Measurements from ENCODE around the gene COX10. TPM values are rescaled to one million over a fixed set of nuclear protein-coding genes. Genes with fewer than 3 reads are reported as not detected.

COX10 gene
- total RNA-seq, 1 donor from 2014 or later: 20.8 TPM

DNA sequence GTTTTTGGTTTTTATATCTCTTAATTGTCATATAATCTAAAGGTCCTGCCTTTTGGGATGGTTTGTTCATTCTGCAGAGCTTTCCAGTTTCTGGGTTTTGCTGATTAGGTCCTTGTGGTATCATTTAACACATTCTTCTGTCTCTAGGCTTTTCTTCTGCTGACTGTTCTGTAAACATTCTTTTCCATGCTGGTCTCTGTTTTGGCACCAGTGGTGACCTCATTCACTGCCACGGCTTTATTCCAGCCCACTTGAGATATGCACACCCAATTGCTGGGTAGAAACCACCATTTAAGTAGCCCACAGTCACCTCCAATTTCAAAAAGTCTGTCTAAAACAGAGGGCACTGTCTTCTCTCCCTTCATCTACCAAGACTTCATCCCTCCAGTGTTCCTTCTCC lies 31.1 kb upstream of the COX10 start:
- Mint-ChIP-seq H3K9me3 (no peaks in the 10 kb centered on the region), H3K27me3 (no peaks in the 10 kb centered on the region), H3K27ac (no peak overlapping the region), H3K4me3 (no peak overlapping the region), H3K36me3 (ENCODE audit: low read depth) (peaks cover 16% of the 10 kb centered on the region), H3K4me1 (no peaks in the 10 kb centered on the region)
- POLR2A ChIA-PET: no interaction called here
- DNase-seq (no peak), ATAC-seq (ENCODE audit: low read depth) (no peak)
- TF ChIP-seq, protein P1, sequence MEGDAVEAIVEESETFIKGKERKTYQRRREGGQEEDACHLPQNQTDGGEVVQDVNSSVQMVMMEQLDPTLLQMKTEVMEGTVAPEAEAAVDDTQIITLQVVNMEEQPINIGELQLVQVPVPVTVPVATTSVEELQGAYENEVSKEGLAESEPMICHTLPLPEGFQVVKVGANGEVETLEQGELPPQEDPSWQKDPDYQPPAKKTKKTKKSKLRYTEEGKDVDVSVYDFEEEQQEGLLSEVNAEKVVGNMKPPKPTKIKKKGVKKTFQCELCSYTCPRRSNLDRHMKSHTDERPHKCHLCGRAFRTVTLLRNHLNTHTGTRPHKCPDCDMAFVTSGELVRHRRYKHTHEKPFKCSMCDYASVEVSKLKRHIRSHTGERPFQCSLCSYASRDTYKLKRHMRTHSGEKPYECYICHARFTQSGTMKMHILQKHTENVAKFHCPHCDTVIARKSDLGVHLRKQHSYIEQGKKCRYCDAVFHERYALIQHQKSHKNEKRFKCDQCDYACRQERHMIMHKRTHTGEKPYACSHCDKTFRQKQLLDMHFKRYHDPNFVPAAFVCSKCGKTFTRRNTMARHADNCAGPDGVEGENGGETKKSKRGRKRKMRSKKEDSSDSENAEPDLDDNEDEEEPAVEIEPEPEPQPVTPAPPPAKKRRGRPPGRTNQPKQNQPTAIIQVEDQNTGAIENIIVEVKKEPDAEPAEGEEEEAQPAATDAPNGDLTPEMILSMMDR (IDR thresholded peaks at IDR 0.05): no peak
- CTCF ChIA-PET: no interaction called here
- intact Hi-C loops (cut with micrococcal nuclease): no loop called here

DNA sequence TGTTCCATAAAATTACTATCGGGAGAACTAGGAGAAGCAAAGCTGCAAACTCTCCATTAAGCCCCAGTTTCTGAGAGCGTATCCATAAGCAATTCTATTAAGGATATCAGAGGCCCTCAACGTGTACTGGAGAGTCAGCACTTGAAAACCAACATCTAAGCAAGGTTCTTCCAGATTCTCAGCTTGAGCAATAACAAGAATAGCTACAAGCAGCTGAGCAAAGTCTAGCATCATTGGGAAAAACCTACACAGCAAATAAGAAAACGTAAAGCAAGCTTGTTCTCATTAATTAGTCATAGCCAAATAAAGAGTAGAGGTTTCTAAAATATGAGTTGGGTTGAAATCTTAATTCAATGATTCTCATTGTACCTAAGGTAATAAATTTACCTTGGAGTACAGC lies 26.9 kb upstream of the COX10 start:
- ChIA-PET CTCF (no interaction called here), POLR2A (no interaction called here)
- no peak for ATAC-seq (ENCODE audit: low read depth)
- Mint-ChIP-seq H3K4me3 (no peak overlapping the region), H3K36me3 (ENCODE audit: low read depth) (peaks cover 2% of the 10 kb centered on the region), H3K27me3 (no peaks in the 10 kb centered on the region), H3K27ac (no peak overlapping the region), H3K9me3 (no peaks in the 10 kb centered on the region), H3K4me1 (no peaks in the 10 kb centered on the region)
- intact Hi-C loops (cut with micrococcal nuclease): no loop called here
- DNase-seq: no peak
- TF ChIP-seq, protein P1 (IDR thresholded peaks at IDR 0.05): no peak

DNA sequence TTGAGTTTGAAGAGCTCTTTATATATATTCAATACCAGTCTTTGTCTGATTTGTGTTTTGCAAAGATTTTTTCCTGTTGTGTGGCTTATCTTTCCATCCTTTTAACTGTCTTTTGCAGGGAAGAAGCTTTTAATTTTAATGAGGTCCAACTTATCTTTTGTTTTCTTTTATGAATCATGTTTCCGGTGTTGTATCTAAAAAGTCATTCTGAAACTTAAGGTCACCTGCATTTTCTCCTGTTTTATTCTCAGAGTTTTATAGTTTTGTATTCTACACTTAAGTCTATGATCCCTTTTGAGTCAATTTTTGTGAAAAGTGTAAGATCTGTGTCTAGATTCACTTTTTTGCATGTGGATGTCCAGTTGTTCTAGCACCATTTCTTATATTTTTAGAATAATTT lies 24.6 kb upstream of the COX10 start:
- ATAC-seq (ENCODE audit: low read depth) (no peak), DNase-seq (no peak)
- H3K27me3 Mint-ChIP-seq: no peaks in the 10 kb centered on the region
- TF ChIP-seq, protein P1 (IDR thresholded peaks at IDR 0.05): no peak
- H3K4me1 Mint-ChIP-seq: no peaks in the 10 kb centered on the region
- ChIA-PET POLR2A (interaction anchor here (0.6 kb wide), 1 partner anchor 108 kb away, joined by 5 read pairs; no protein-coding TSS in a partner anchor), CTCF (interaction anchor here (0.6 kb wide), 1 partner anchor 25 kb away, joined by 3 read pairs; no protein-coding TSS in a partner anchor)
- H3K4me3 Mint-ChIP-seq: no peak overlapping the region
- peaks cover 2% of the 10 kb centered on the region for H3K36me3 Mint-ChIP-seq (ENCODE audit: low read depth)
- intact Hi-C loops (cut with micrococcal nuclease): no loop called here
- H3K27ac Mint-ChIP-seq: no peak overlapping the region
- H3K9me3 Mint-ChIP-seq: no peaks in the 10 kb centered on the region

DNA sequence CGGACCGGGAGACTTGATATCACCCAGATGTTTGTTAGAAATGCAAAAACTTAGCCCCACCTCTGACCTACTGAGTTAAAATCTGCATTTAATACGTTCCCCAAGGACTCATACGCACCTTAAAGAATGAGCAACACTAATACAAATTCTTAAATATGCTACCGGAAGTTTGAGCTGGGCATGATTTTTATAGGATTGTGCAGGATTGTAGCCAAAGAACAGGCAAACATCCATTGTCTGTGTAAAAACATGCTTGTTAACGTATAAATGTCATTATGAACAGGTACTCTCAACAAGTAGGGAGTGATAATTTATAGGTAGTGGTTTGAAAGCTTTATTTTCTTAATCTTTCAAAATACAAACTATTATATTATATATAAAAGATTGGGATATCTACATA lies 22.3 kb upstream of the COX10 start:
- DNase-seq (no peak), ATAC-seq (ENCODE audit: low read depth) (no peak)
- ChIA-PET CTCF (interaction anchor here (0.6 kb wide), 1 partner anchor 1923 kb away, joined by 3 read pairs; no protein-coding TSS in a partner anchor), POLR2A (no interaction called here)
- Mint-ChIP-seq H3K27me3 (no peaks in the 10 kb centered on the region), H3K27ac (no peak overlapping the region), H3K36me3 (ENCODE audit: low read depth) (peaks cover 16% of the 10 kb centered on the region), H3K4me1 (no peaks in the 10 kb centered on the region), H3K9me3 (no peaks in the 10 kb centered on the region), H3K4me3 (no peak overlapping the region)
- intact Hi-C loops (cut with micrococcal nuclease): no loop called here
- TF ChIP-seq, protein P1 (IDR thresholded peaks at IDR 0.05): no peak

DNA sequence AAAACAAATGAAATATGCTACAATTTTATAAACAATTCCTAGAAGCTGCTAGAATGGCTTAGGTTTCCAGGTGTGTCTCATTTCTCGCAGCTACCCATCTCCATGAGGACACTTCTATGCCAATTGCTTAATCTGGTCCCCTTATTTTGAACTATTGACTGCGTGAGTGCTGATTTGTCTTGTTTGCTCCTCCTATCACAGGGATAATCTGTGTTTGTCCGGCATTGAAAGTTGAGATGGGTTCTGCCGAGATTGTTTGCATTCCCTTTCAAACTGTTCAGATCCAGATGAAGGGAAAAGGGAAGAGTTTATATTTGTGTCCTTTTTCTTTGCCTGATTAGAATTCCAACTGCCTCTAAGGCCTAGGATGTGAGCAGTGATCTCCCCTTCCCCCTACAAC lies 21.7 kb upstream of the COX10 start:
- CTCF ChIA-PET: interaction anchor here (0.6 kb wide), 1 partner anchor 1924 kb away, joined by 3 read pairs; no protein-coding TSS in a partner anchor
- no peak for DNase-seq

More for the DNA sequence above, 21.7 kb upstream of the COX10 start:
- H3K36me3 Mint-ChIP-seq (ENCODE audit: low read depth): peaks cover 16% of the 10 kb centered on the region
- no peaks in the 10 kb centered on the region for H3K9me3 Mint-ChIP-seq
- intact Hi-C loops (cut with micrococcal nuclease): no loop called here
- no peak for ATAC-seq (ENCODE audit: low read depth)
- no peak overlapping the region for H3K4me3 Mint-ChIP-seq
- POLR2A ChIA-PET: no interaction called here
- TF ChIP-seq, protein P1 (IDR thresholded peaks at IDR 0.05): no peak
- no peaks in the 10 kb centered on the region for H3K27me3 Mint-ChIP-seq
- no peak overlapping the region for H3K27ac Mint-ChIP-seq
- no peaks in the 10 kb centered on the region for H3K4me1 Mint-ChIP-seq

Measured in activated B cell treated with CpG ODN at 0.5 μM for 24 hours (primary cell).